ENCODE results near the gene SFSWAP.
"Not testable (repeated sequence)": the region's sequence is repeated elsewhere in the genome, so short reads cannot be mapped to it uniquely, and the experiment has no call there.

The SFSWAP gene

DNA sequence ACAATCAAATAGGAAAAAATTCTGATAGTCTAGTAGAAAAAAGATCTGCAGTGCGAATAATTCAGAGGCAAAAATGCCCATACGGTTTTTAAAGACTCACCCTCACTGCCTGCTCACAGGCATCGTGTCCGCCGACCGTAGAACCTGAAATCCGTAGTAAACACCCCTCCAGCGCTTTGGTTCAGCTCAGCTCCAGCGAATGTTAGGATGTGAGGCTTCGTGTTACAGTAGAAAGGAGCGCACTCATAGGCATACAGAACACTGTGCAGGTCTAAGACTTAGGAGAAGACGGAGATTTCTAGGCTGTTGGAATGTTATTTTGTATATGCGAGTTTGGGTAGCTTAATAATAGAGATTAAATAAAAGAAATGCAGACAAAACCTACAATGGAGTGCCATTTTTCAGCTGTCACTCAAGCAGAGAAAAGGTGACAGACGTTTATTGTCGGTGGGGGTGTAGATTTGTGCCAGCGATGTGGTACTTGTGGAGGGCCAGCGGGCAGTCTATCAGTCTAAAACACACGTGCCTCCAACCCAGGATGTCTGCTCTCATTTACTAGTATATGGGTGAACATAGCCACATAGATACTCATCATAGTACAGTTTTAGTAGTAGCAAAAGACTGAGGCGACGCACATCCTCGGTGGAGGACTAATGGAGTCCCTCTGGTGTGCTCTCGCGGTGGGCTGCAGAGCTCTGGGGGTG lies 25.7 kb downstream of the SFSWAP start:
- Histone ChIP-seq H3K4me3 (ENCODE audit: low read depth, low read length) (no peak overlapping the region), H3K27ac (no peak overlapping the region), H3K36me3 (peaks cover 45% of the 10 kb centered on the region), H3K9me3 (ENCODE audit: severe bottlenecking) (no peaks in the 10 kb centered on the region), H3K27me3 (ENCODE audit: insufficient read depth, low read depth, severe bottlenecking) (no peaks in the 10 kb centered on the region)
- TF ChIP-seq, protein P1, sequence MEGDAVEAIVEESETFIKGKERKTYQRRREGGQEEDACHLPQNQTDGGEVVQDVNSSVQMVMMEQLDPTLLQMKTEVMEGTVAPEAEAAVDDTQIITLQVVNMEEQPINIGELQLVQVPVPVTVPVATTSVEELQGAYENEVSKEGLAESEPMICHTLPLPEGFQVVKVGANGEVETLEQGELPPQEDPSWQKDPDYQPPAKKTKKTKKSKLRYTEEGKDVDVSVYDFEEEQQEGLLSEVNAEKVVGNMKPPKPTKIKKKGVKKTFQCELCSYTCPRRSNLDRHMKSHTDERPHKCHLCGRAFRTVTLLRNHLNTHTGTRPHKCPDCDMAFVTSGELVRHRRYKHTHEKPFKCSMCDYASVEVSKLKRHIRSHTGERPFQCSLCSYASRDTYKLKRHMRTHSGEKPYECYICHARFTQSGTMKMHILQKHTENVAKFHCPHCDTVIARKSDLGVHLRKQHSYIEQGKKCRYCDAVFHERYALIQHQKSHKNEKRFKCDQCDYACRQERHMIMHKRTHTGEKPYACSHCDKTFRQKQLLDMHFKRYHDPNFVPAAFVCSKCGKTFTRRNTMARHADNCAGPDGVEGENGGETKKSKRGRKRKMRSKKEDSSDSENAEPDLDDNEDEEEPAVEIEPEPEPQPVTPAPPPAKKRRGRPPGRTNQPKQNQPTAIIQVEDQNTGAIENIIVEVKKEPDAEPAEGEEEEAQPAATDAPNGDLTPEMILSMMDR (IDR thresholded peaks at IDR 0.05; ENCODE audit: low read depth, low read length) = no peak
- DNase-seq = no peak

- Histone ChIP-seq H3K4me3 (ENCODE audit: low read depth, low read length) (no peak overlapping the region), H3K27ac (no peak overlapping the region), H3K9me3 (ENCODE audit: severe bottlenecking) (no peaks in the 10 kb centered on the region), H3K27me3 (ENCODE audit: insufficient read depth, low read depth, severe bottlenecking) (no peaks in the 10 kb centered on the region), H3K36me3 (peaks cover 48% of the 10 kb centered on the region)
- TF ChIP-seq, protein P1 (IDR thresholded peaks at IDR 0.05; ENCODE audit: low read depth, low read length) = no peak
- DNase-seq = no peak
These were observed 26.4 kb downstream of the SFSWAP start for GRCh38 chr12:131737150-131737827.

GRCh38 chr12:131738196-131738595 lies 27.3 kb downstream of the SFSWAP start:
- peaks cover 47% of the 10 kb centered on the region for H3K36me3 ChIP-seq
- TF ChIP-seq, protein P1 (IDR thresholded peaks at IDR 0.05; ENCODE audit: low read depth, low read length) = no peak
- no peak overlapping the region for H3K27ac ChIP-seq
- peaks cover under 1% of the 10 kb centered on the region for H3K9me3 ChIP-seq (ENCODE audit: severe bottlenecking)
- no peak for DNase-seq
- no peaks in the 10 kb centered on the region for H3K27me3 ChIP-seq (ENCODE audit: insufficient read depth, low read depth, severe bottlenecking)
- H3K4me3 ChIP-seq (ENCODE audit: low read depth, low read length) = no peak overlapping the region

- Histone ChIP-seq H3K36me3 (peaks cover 50% of the 10 kb centered on the region), H3K27me3 (ENCODE audit: insufficient read depth, low read depth, severe bottlenecking) (no peaks in the 10 kb centered on the region), H3K27ac (no peak overlapping the region), H3K9me3 (ENCODE audit: severe bottlenecking) (peaks cover 6% of the 10 kb centered on the region), H3K4me3 (ENCODE audit: low read depth, low read length) (no peak overlapping the region)
- DNase-seq = no peak
- TF ChIP-seq, protein P1 (IDR thresholded peaks at IDR 0.05; ENCODE audit: low read depth, low read length) = no peak
These were observed 29.7 kb downstream of the SFSWAP start for GRCh38 chr12:131740626-131741025.

DNA sequence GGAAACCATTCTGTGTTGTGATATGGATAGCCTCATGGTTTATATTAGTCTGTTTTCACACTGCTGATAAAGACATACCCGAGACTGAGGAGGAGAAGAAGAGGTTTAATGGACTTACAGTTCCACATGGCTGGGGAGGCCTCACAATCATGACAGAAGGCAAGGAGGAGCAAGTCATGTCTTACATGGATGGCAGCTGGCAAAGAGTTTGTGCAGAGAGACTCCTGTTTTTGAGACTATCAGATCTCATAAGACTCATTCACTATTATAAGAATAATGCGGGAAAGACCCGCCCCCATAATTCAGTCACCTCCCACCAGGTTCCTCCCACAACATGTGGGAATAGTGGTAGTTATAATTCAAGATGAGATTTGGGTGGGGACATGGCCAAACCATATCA lies 31.9 kb downstream of the SFSWAP start:
- not testable (repeated sequence) for DNase-seq; H3K27me3 ChIP-seq (ENCODE audit: insufficient read depth, low read depth, severe bottlenecking); H3K9me3 ChIP-seq (ENCODE audit: severe bottlenecking); H3K4me3 ChIP-seq (ENCODE audit: low read depth, low read length); H3K27ac ChIP-seq
- peaks cover 57% of the 10 kb centered on the region for H3K36me3 ChIP-seq

GRCh38 chr12:131743410-131743809 lies 32.5 kb downstream of the SFSWAP start:
- DNase-seq; H3K4me3 ChIP-seq (ENCODE audit: low read depth, low read length); H3K27ac ChIP-seq; H3K27me3 ChIP-seq (ENCODE audit: insufficient read depth, low read depth, severe bottlenecking); H3K9me3 ChIP-seq (ENCODE audit: severe bottlenecking): not testable (repeated sequence)
- H3K36me3 ChIP-seq = peaks cover 57% of the 10 kb centered on the region

GRCh38 chr12:131743880-131744279 lies 33.0 kb downstream of the SFSWAP start:
- H3K27me3 ChIP-seq (ENCODE audit: insufficient read depth, low read depth, severe bottlenecking); H3K27ac ChIP-seq; DNase-seq; H3K9me3 ChIP-seq (ENCODE audit: severe bottlenecking); H3K4me3 ChIP-seq (ENCODE audit: low read depth, low read length): not testable (repeated sequence)
- H3K36me3 ChIP-seq = peaks cover 59% of the 10 kb centered on the region

DNA sequence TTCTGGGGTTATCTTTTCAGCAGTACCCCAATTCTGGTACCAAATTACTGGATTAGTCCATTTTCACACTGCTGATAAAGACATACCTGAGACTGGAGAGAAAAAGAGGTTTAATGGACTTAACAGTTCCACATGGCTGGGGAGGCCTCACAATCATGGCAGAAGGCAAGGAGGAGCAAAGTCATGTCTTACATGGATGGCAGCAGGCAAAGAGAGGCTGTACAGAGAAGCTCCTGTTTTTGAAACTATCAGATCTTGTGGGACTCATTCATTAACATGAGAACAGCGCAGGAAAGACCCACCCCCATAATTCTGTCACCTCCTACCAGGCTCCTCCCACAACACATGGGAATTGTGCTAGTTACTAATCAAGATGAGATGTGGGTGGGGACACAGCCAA lies 33.8 kb downstream of the SFSWAP start:
- H3K27ac ChIP-seq; H3K27me3 ChIP-seq (ENCODE audit: insufficient read depth, low read depth, severe bottlenecking); DNase-seq; H3K9me3 ChIP-seq (ENCODE audit: severe bottlenecking); H3K4me3 ChIP-seq (ENCODE audit: low read depth, low read length): not testable (repeated sequence)
- peaks cover 65% of the 10 kb centered on the region for H3K36me3 ChIP-seq
